NOMO-1 treated with DMSO at 0.1 percent for 48 hours (cell line): ENCODE results near the gene DTX3.
"Not testable (repeated sequence)": the region's sequence is repeated elsewhere in the genome, so short reads cannot be mapped to it uniquely, and the experiment has no call there.

ENCODE experiments used
- DNase-seq: peaks from one replicate; lab custom pipeline; 2025; ENCODE audit not compliant: unreplicated experiment; lab: John Stamatoyannopoulos, UW

The DTX3 gene

GRCh38 chr12:57582440-57582839 lies 22.2 kb upstream of the DTX3 start:
- no peak for DNase-seq

- DNase-seq, result peak; percentile 73
Observed at GRCh38 chr12:57583008-57583831, 21.4 kb upstream of the DTX3 start.

- DNase-seq, result no peak
Observed at GRCh38 chr12:57584050-57584449, 20.6 kb upstream of the DTX3 start.

GRCh38 chr12:57584690-57585089 lies 19.9 kb upstream of the DTX3 start:
- DNase-seq, result peak; percentile 61

GRCh38 chr12:57585156-57585555 lies 19.5 kb upstream of the DTX3 start:
- no peak for DNase-seq

GRCh38 chr12:57586128-57586527 lies 18.5 kb upstream of the DTX3 start:
- DNase-seq, result no peak

GRCh38 chr12:57586832-57587429 lies 17.7 kb upstream of the DTX3 start:
- no peak for DNase-seq

GRCh38 chr12:57588951-57589610 lies 15.5 kb upstream of the DTX3 start:
- DNase-seq, result not testable (repeated sequence)

- no peak for DNase-seq
Observed at GRCh38 chr12:57590479-57590863, 14.2 kb upstream of the DTX3 start.

- DNase-seq, result peak; percentile 63
Observed at GRCh38 chr12:57590864-57591781, 13.5 kb upstream of the DTX3 start, which contains the start of gene PIP4K2C. PIP4K2C (plus strand) TSS chr12:57591192; CDS start chr12:57591290, 98 bp downstream.

GRCh38 chr12:57591782-57592325 lies 12.8 kb upstream of the DTX3 start:
- no peak for DNase-seq

GRCh38 chr12:57592551-57593165 lies 12.0 kb upstream of the DTX3 start:
- DNase-seq, result no peak

GRCh38 chr12:57593187-57593586 lies 11.4 kb upstream of the DTX3 start:
- no peak for DNase-seq

GRCh38 chr12:57600395-57600794 lies 4.2 kb upstream of the DTX3 start:
- DNase-seq, result no peak

GRCh38 chr12:57602544-57602943 lies 2.1 kb upstream of the DTX3 start:
- DNase-seq, result no peak

- no peak for DNase-seq
Observed at GRCh38 chr12:57603324-57603723, 1.3 kb upstream of the DTX3 start.

- DNase-seq, result no peak
Observed at GRCh38 chr12:57603815-57604453, 690 bp upstream of the DTX3 start.

GRCh38 chr12:57604992-57605810 lies 577 bp downstream of the DTX3 start:
- no peak for DNase-seq

- no peak for DNase-seq
Observed at GRCh38 chr12:57605811-57606311, 1.2 kb downstream of the DTX3 start.
